PC-9 (cell line): ENCODE measurements around the gene AOAH. TPM values are rescaled to one million over a fixed set of nuclear protein-coding genes. Genes with fewer than 3 reads are reported as not detected.

ENCODE experiments used
- BruUV-seq: library from RNA; stranded (reverse); fragments of 400-500 nt; replicated peaks from 2 replicates; lab custom pipeline; 2021; lab: Mats Ljungman, UMichigan
- CTCF ChIA-PET: fragments of 300-600 bp; sonication (Branson Sonifier 250); formaldehyde crosslinking; loops from one replicate; lab custom pipeline; 2022; ENCODE audit warnings: antibody characterized with exemption; lab: Charles Lee
- POLR2A ChIA-PET: fragments of 300-600 bp; sonication (Branson Sonifier 250); formaldehyde crosslinking; loops from one replicate; lab custom pipeline; 2022; ENCODE audit warnings: antibody characterized with exemption; ENCODE audit not compliant: unreplicated experiment; lab: Charles Lee
- DNase-seq, 2 experiments: peaks; one replicate each; pipeline versions ENCODE4 v3.0.0 to v3.0.0-alpha.2; 2015 to 2022; ENCODE audit warnings: mixed read lengths in 1 of 2
- H2AFZ ChIP-seq: fragments of 200-600 bp; sonication (generic); 2 replicates; pipeline ENCODE4 v1.8.1; 2017; ENCODE audit warnings: antibody characterized with exemption
- H3F3A ChIP-seq: fragments of 200-600 bp; sonication (generic); 2 replicates; pipeline ENCODE4 v1.8.1; 2017; ENCODE audit warnings: antibody characterized with exemption, mild to moderate bottlenecking, low read depth; ENCODE audit not compliant: insufficient read depth
- H3K27ac ChIP-seq: fragments of 200-600 bp; sonication (generic); 2 replicates; pipeline ENCODE4 v1.6.1; 2016; ENCODE audit warnings: mixed run types
- H3K27me3 ChIP-seq: fragments of 200-600 bp; sonication (generic); 2 replicates; pipeline ENCODE4 v1.6.1; 2016; ENCODE audit warnings: low read depth, mixed run types; ENCODE audit not compliant: insufficient read depth
- H3K36me3 ChIP-seq: fragments of 200-600 bp; sonication (generic); 2 replicates; pipeline ENCODE4 v1.6.1; 2016; ENCODE audit warnings: low read depth, mixed run types
- H3K4me1 ChIP-seq: fragments of 200-600 bp; sonication (generic); replicated peaks from 2 replicates; pipeline ENCODE4 v1.6.1; 2016; ENCODE audit warnings: mixed run types; ENCODE audit not compliant: insufficient read depth
- H3K4me2 ChIP-seq: fragments of 200-600 bp; sonication (generic); 2 replicates; pipeline ENCODE4 v1.6.1; 2017; ENCODE audit warnings: mixed run types
- H3K4me3 ChIP-seq: fragments of 200-600 bp; sonication (generic); 2 replicates; pipeline ENCODE4 v1.6.1; 2016; ENCODE audit warnings: mixed run types
- H3K79me2 ChIP-seq: fragments of 200-600 bp; sonication (generic); 2 replicates; pipeline ENCODE4 v1.6.1; 2017; ENCODE audit warnings: low read depth, mixed run types
- H3K9me2 ChIP-seq: fragments of 200-600 bp; sonication (generic); 2 replicates; pipeline ENCODE4 v1.8.1; 2017; ENCODE audit warnings: mild to moderate bottlenecking; ENCODE audit not compliant: insufficient read depth
- H3K9me3 ChIP-seq: fragments of 200-600 bp; sonication (generic); 2 replicates; pipeline ENCODE4 v1.8.1; 2016; ENCODE audit warnings: low read depth; ENCODE audit not compliant: insufficient read depth
- H4K20me1 ChIP-seq: fragments of 200-600 bp; sonication (generic); 2 replicates; pipeline ENCODE4 v1.8.1; 2017; ENCODE audit not compliant: insufficient read depth
- CTCF ChIP-seq: fragments of 200-600 bp; sonication (generic); conservative IDR thresholded peaks from 2 replicates; pipeline ENCODE4 v1.6.1; 2017; ENCODE audit warnings: mixed run types, antibody characterized with exemption, mild to moderate bottlenecking, moderate library complexity
- EZH2 ChIP-seq: fragments of 200-600 bp; sonication (generic); IDR thresholded peaks from 2 replicates; pipeline ENCODE4 v1.8.0; 2017; ENCODE audit warnings: antibody characterized with exemption, low read depth
- intact Hi-C: fragments of 100-400 bp; cut with micrococcal nuclease; formaldehyde crosslinking; loops from one replicate; pipeline ENCODE4 v1.10.0; 2022; ENCODE audit not compliant: unreplicated experiment
- total RNA-seq: library from RNA; stranded (reverse); gene quantifications from 2 replicates; pipeline ENCODE4 v1.2.3, GENCODE V29; 2021

The AOAH gene
- total RNA-seq, 1 experiment from 2014 or later: not detected

- TF ChIP-seq EZH2 (no peak), CTCF (no peak)
- H3K9me2 ChIP-seq: no peaks in the 10 kb centered on the region
- no peaks in the 10 kb centered on the region for H3K79me2 ChIP-seq
- no peaks in the 10 kb centered on the region for H3K36me3 ChIP-seq
- ChIA-PET CTCF (no interaction called here), POLR2A (no interaction called here)
- H3K27me3 ChIP-seq: peaks cover 98% of the 10 kb centered on the region
- H3K4me3 ChIP-seq: no peak overlapping the region
- no peak overlapping the region for H3K4me2 ChIP-seq
- H3F3A ChIP-seq: no peaks in the 10 kb centered on the region
- H2AFZ ChIP-seq: no peak overlapping the region
- peaks cover 7% of the 10 kb centered on the region; the same call in 1 of the 2 replicates for H4K20me1 ChIP-seq
- DNase-seq: no peak
- intact Hi-C loops: no loop called here
- no peaks in the 10 kb centered on the region for H3K4me1 ChIP-seq
- H3K27ac ChIP-seq: no peak overlapping the region
- no peaks in the 10 kb centered on the region for H3K9me3 ChIP-seq
- BruUV-seq: no TSS peak
These were observed 101.0 kb downstream of the AOAH start for GRCh38 chr7:36623247-36623646.

DNA sequence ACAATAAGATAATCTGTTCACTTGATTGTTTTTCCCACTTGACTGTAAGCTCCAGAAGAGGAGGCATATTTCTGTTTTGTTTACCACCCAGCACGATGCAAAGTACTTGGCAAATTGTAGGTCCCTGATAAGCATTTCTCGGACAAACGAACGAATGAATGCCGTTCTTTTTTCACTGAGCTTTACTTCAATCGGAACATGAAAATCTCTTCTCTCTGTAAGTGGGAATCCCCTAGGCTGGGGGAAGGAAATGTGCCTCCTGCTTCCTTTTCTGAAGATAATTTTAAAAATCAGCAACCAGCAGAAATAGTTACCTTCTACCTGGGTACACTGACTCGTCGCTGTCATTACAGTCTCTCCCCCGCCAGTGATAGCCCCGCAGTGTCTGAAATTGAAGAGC is 102.9 kb downstream of the AOAH start:
- POLR2A ChIA-PET: no interaction called here
- Histone ChIP-seq H3K4me3 (no peak overlapping the region), H3F3A (no peaks in the 10 kb centered on the region), H3K9me3 (no peaks in the 10 kb centered on the region), H4K20me1 (0 out of 2 replicates have a peak, but pooled peaks cover 3% of the 10 kb centered on the region), H3K4me1 (no peaks in the 10 kb centered on the region), H3K36me3 (no peaks in the 10 kb centered on the region), H3K27me3 (peaks cover 98% of the 10 kb centered on the region), H3K79me2 (no peaks in the 10 kb centered on the region), H3K4me2 (no peak overlapping the region), H3K27ac (no peak overlapping the region), H3K9me2 (no peaks in the 10 kb centered on the region), H2AFZ (no peak overlapping the region; the same call in 1 of the 2 replicates)
- no peak for TF ChIP-seq CTCF
- no peak for TF ChIP-seq EZH2
- intact Hi-C loops: no loop called here
- CTCF ChIA-PET: no interaction called here
- no peak for DNase-seq
- BruUV-seq: no TSS peak

DNA sequence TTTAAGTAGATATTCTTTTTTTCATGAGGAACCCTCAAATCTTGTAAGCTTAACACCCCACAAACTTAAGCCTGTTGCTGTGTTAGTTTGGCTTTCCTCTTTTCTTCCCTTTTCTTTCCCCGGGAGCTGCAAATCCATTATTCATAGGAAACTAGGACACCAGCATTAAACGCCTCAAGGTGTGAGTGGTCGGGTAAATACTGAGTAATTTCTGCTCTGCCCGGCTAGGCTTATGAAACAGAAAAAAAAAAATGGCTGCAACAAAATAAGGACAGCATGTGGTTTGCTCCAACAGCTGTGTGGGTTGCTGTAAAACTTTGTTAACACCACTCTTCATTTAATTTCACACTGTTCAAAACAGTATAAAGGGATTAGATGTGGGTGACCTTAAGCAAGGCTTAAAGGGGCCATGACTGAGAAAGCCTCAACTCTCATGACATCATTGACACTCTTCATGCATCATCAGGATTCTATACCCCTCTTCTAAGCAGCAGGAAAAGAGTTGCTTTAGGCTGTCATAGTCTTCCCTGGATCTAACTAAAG is 104.1 kb downstream of the AOAH start:
- Histone ChIP-seq H4K20me1 (0 out of 2 replicates have a peak, but pooled peaks cover 3% of the 10 kb centered on the region), H3F3A (no peaks in the 10 kb centered on the region), H3K9me3 (no peaks in the 10 kb centered on the region), H2AFZ (no peak overlapping the region), H3K36me3 (no peaks in the 10 kb centered on the region), H3K4me1 (no peaks in the 10 kb centered on the region), H3K9me2 (no peaks in the 10 kb centered on the region), H3K27ac (no peak overlapping the region), H3K4me3 (no peak overlapping the region), H3K4me2 (no peak overlapping the region), H3K27me3 (peaks cover 98% of the 10 kb centered on the region), H3K79me2 (no peaks in the 10 kb centered on the region)
- intact Hi-C loops: no loop called here
- BruUV-seq: no TSS peak
- no peak for DNase-seq
- no peak for TF ChIP-seq CTCF
- TF ChIP-seq EZH2: no peak
- ChIA-PET POLR2A (no interaction called here), CTCF (no interaction called here)
